ENCODE results near the gene KIF3A.

GRCh38 chr5:132744659-132745058 lies 7.3 kb upstream of the KIF3A start:
- TF ChIP-seq CTCF (IDR thresholded peaks at IDR 0.05) (no peak), POLR2A (IDR thresholded peaks at IDR 0.05) (no peak)
